ENCODE results near the gene SGCE.

SGCE gene

DNA sequence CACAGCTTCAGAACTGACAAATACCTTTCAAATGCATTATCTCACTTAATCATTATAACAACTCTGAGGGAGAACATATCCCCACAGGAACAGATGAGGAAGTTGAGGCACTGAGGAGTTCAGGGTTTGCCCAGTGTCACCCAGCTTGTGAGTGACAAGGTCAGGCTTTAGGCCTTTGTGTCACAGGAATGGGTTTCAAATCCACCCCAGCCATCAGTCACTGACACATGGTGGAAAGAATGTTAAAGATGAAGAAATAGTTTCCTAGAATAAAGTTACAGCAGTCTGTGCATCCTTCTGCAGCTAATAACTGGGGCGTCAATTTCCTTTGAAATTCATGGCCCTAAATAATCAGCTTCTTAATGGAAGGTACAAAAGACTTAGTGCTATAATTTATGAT, 37.8 kb downstream of the SGCE start:
- Mint-ChIP-seq H3K4me3 (no peak overlapping the region), H3K36me3 (ENCODE audit: low read depth) (no peaks in the 10 kb centered on the region), H3K27me3 (peaks cover 5% of the 10 kb centered on the region), H3K4me1 (ENCODE audit: low read depth) (peaks cover 13% of the 10 kb centered on the region), H3K9me3 (no peaks in the 10 kb centered on the region), H3K27ac (no peak overlapping the region)
- no peak for DNase-seq

DNA sequence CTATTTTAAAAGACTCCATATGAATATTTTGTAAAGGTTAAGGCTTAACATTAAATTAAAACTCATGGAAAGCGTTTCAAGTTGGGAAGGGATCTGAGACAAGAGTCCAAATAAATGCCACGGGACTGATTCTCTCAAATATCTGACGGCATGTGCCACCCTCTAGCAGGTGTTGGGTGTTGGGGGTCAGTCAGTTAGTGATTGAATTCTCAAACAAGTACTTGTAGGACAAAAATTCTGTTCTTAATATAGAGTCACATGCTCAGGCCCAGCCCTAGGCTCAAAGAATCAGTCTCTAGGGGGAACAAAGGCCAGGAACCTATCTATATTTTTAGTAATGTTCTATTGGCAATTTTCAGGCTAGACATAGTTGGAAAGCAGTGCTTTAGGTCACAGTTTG, 39.1 kb downstream of the SGCE start:
- no peak for DNase-seq
- Mint-ChIP-seq H3K27ac (no peak overlapping the region), H3K9me3 (no peaks in the 10 kb centered on the region)

DNA sequence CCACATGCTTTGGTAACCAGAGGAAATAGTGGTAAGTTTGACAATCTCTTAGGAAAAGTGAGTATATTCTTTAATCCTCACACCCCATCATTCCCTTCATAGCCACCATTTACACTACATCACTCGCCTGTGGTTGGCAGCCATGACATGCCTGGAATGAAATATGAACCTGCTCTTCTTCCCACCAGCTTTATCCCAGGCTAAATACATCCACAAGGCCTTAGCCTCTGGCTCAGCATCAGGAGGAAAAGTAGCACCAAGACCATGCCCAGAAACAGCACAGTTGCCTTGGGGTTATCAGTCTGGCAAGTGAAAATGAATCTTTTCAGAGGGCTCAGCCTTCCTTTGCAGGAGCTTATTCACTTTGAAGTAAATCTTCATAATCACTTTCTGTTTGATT, 40.3 kb downstream of the SGCE start:
- no peaks in the 10 kb centered on the region for H3K9me3 Mint-ChIP-seq
- no peak overlapping the region for H3K4me3 Mint-ChIP-seq
- DNase-seq, result no peak
- H3K36me3 Mint-ChIP-seq (ENCODE audit: low read depth), result no peaks in the 10 kb centered on the region
- peaks cover 10% of the 10 kb centered on the region for H3K27me3 Mint-ChIP-seq
- H3K27ac Mint-ChIP-seq, result no peak overlapping the region
- peaks cover 2% of the 10 kb centered on the region for H3K4me1 Mint-ChIP-seq (ENCODE audit: low read depth)

More for the DNA sequence above, 39.1 kb downstream of the SGCE start:
- H3K27me3 Mint-ChIP-seq, result peaks cover 10% of the 10 kb centered on the region
- H3K4me1 Mint-ChIP-seq (ENCODE audit: low read depth), result peaks cover 12% of the 10 kb centered on the region
- no peak overlapping the region for H3K4me3 Mint-ChIP-seq
- H3K36me3 Mint-ChIP-seq (ENCODE audit: low read depth), result no peaks in the 10 kb centered on the region

DNA sequence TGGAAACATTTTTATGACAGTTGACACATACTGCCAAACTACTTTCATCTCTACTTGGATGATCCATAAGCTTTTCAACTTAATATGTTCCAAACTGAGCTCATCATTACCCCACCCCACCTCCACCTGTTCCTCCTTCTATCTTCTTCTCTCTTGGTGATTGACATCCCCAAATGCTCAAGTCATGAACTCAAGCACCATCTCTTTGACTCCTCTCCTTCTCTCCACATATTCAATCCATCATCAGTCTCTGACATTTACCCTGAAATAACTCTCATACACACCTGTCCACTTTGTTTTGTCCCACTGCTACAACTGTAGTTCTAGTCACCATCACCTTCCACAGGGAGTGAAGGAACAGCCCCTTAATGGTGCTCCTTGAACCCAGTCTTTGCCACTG, 43.3 kb downstream of the SGCE start:
- peaks cover 22% of the 10 kb centered on the region for H3K27me3 Mint-ChIP-seq
- no peak for DNase-seq
- H3K4me1 Mint-ChIP-seq (ENCODE audit: low read depth), result no peaks in the 10 kb centered on the region
- H3K27ac Mint-ChIP-seq, result no peak overlapping the region
- peaks cover 10% of the 10 kb centered on the region for H3K9me3 Mint-ChIP-seq
- no peaks in the 10 kb centered on the region for H3K36me3 Mint-ChIP-seq (ENCODE audit: low read depth)
- no peak overlapping the region for H3K4me3 Mint-ChIP-seq

DNA sequence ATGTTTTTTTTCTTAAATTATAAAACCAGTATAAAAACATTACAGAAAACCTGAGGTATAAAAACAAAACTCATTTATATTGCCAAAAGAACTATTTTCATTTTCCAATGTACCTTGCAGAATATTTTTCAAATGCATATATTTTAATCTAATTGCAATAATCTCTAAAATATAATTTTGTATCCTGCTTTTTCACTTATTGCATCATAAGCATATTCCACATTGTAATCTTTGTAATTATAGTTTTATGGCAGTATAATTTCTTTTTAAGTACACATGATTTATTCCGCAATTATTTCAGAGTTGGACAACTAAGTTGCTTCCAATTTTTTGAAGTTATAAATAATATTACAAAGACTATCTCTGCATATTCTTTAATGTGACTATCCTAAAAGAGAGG, 43.7 kb downstream of the SGCE start:
- Mint-ChIP-seq H3K4me1 (ENCODE audit: low read depth) (no peaks in the 10 kb centered on the region), H3K27me3 (peaks cover 22% of the 10 kb centered on the region), H3K36me3 (ENCODE audit: low read depth) (no peaks in the 10 kb centered on the region), H3K9me3 (peaks cover 12% of the 10 kb centered on the region), H3K4me3 (no peak overlapping the region), H3K27ac (no peak overlapping the region)
- no peak for DNase-seq

DNA sequence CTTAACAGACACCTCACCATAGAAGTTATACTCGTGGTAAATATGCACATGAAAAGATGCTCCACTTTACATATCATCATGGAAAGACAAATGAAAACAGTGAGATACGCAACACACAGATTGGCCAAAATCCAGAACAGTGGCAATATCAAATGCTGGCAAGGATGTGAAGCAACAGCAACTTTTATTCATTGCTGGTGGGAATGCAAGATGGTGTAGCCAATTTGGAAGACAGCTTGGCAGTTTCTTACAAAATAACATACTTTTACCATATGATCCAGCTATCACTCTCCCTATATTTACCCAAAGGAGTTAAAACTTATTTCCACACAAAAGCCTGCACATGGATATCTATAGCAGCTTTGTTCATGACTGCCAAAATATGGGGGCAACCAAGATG, 46.4 kb downstream of the SGCE start:
- H3K27me3 Mint-ChIP-seq, result peaks cover 22% of the 10 kb centered on the region
- H3K4me1 Mint-ChIP-seq (ENCODE audit: low read depth), result no peaks in the 10 kb centered on the region
- H3K9me3 Mint-ChIP-seq, result peaks cover 19% of the 10 kb centered on the region
- no peaks in the 10 kb centered on the region for H3K36me3 Mint-ChIP-seq (ENCODE audit: low read depth)
- DNase-seq, result no peak
- H3K4me3 Mint-ChIP-seq, result no peak overlapping the region
- H3K27ac Mint-ChIP-seq, result no peak overlapping the region

DNA sequence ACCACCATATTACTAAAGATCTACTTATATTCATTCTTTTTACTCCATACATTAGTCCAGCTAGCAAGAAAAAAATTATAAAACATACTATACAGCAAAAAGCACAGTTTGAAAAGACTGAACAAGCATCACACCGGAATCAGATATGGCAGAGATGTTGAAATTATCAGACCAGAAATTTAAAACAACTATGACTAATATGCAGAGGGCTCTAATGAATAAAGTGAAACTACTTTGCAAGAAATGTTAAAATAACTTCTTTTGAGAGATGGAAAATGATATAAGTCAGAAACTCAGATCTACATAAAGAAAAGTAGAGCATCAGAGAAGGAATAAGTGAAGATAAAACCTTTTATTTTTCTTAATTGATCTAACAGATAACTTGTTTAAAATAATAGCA, 50.9 kb downstream of the SGCE start:
- no peaks in the 10 kb centered on the region for H3K36me3 Mint-ChIP-seq (ENCODE audit: low read depth)
- no peaks in the 10 kb centered on the region for H3K4me1 Mint-ChIP-seq (ENCODE audit: low read depth)
- no peak overlapping the region for H3K27ac Mint-ChIP-seq
- H3K9me3 Mint-ChIP-seq, result peaks cover 17% of the 10 kb centered on the region
- no peak for DNase-seq
- H3K27me3 Mint-ChIP-seq, result peaks cover 10% of the 10 kb centered on the region
- H3K4me3 Mint-ChIP-seq, result no peak overlapping the region

DNA sequence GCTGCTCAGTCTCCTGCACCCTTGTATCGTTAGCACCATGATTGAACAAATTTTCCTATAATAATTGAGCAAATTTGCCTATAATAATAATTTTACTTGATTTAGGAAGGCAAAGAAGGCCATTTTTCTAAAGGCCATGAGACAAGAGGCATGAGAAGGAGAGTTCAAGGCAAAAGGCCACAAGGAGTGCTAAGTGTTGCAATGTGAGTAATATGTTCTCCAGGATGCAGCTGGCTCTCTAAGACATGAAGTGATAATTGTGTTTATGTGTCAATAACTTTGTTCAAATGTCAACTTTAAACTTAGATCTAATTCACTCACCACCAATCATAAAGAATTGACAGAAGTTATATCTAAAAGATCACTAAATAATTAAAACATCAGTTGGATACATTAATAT, 53.8 kb downstream of the SGCE start:
- DNase-seq, result no peak
- H3K27me3 Mint-ChIP-seq, result no peaks in the 10 kb centered on the region
- H3K4me1 Mint-ChIP-seq (ENCODE audit: low read depth), result no peaks in the 10 kb centered on the region
- H3K36me3 Mint-ChIP-seq (ENCODE audit: low read depth), result no peaks in the 10 kb centered on the region
- H3K27ac Mint-ChIP-seq, result no peak overlapping the region
- H3K4me3 Mint-ChIP-seq, result no peak overlapping the region
- H3K9me3 Mint-ChIP-seq, result peaks cover 7% of the 10 kb centered on the region

DNA sequence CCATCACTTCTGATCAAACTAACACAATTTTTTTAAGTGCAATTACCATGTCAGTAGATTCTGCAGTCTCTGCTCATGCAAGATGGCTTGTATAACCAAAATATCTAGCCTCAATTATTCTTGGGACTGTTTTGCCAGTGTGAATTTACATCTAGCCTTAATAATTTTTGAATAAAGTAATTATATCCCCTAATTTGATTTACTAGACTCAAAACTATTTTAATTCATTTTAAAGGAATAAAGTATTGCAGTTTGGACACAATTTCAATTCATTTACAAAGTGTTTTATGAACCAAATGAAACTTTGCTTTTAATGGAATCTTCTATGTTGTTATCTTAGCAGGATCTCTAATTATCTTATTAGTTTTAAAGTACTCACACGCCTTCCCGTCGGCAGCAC, 55.7 kb downstream of the SGCE start:
- no peak overlapping the region for H3K27ac Mint-ChIP-seq
- no peaks in the 10 kb centered on the region for H3K9me3 Mint-ChIP-seq
- H3K4me1 Mint-ChIP-seq (ENCODE audit: low read depth), result peaks cover 5% of the 10 kb centered on the region
- H3K36me3 Mint-ChIP-seq (ENCODE audit: low read depth), result no peaks in the 10 kb centered on the region
- no peak for DNase-seq
- no peak overlapping the region for H3K4me3 Mint-ChIP-seq
- no peaks in the 10 kb centered on the region for H3K27me3 Mint-ChIP-seq

DNA sequence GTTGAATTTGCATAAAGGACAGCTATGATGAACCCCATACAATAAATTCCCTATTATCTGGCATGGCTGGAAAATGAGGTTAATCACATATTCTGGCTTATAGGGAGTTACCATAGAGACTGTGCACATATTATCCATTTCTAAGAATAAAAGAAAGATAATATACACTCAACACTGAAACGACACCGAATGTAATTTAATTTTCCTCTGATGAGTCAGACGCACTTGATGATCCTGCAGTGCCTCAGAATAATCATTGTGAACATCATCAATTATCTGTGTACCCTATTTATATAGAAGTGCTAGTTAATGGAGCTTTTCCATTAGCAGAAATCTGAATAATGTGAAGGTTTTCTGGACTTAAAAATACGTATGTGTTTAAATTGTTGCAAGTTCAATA, 60.2 kb downstream of the SGCE start:
- no peaks in the 10 kb centered on the region for H3K27me3 Mint-ChIP-seq
- DNase-seq, result no peak
- no peaks in the 10 kb centered on the region for H3K36me3 Mint-ChIP-seq (ENCODE audit: low read depth)
- H3K27ac Mint-ChIP-seq, result no peak overlapping the region
- H3K4me1 Mint-ChIP-seq (ENCODE audit: low read depth), result peaks cover 5% of the 10 kb centered on the region
- no peaks in the 10 kb centered on the region for H3K9me3 Mint-ChIP-seq
- no peak overlapping the region for H3K4me3 Mint-ChIP-seq

DNA sequence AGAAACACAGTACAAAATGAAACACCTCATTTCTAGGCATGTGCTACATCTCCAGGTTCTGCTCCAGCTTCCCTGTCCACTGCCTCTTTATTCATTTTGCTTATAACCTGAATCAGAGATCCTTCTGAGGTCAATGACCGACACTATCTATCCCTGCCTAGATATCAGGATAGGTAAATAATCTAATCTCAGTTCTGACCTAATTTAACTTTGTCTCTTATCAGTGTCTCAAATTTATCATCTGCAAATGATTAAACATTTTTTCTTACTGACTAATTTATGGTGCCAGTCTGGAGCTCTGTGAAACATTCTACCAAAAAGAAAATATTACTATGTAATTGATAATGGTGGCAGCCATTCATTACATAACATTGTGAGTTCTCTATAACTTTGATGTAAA, 61.1 kb downstream of the SGCE start:
- H3K36me3 Mint-ChIP-seq (ENCODE audit: low read depth), result no peaks in the 10 kb centered on the region
- no peaks in the 10 kb centered on the region for H3K27me3 Mint-ChIP-seq
- H3K9me3 Mint-ChIP-seq, result no peaks in the 10 kb centered on the region
- H3K4me1 Mint-ChIP-seq (ENCODE audit: low read depth), result peaks cover 5% of the 10 kb centered on the region
- no peak overlapping the region for H3K4me3 Mint-ChIP-seq
- H3K27ac Mint-ChIP-seq, result no peak overlapping the region
- no peak for DNase-seq

DNA sequence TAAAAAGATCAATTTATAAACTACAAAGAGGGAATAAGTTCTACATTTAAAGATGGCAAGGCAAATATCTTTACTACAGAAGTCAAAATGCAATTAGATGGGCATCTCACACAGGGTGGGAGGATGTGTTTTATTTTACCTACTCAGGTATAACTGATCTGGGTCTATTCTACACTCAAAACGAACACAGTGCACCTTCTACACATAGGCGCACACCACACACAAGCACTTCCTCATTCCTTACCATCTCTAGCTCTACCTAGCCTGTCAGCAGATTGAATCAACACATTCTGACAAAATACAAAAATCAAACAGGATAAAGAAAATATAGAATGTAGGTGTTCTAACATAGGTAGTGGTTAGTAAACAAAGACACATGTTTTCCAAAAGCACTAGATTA, 64.8 kb downstream of the SGCE start:
- Mint-ChIP-seq H3K36me3 (ENCODE audit: low read depth) (peaks cover 5% of the 10 kb centered on the region), H3K27me3 (no peaks in the 10 kb centered on the region), H3K4me3 (no peak overlapping the region), H3K4me1 (ENCODE audit: low read depth) (peaks cover 5% of the 10 kb centered on the region), H3K9me3 (no peaks in the 10 kb centered on the region), H3K27ac (no peak overlapping the region)
- DNase-seq, result no peak

DNA sequence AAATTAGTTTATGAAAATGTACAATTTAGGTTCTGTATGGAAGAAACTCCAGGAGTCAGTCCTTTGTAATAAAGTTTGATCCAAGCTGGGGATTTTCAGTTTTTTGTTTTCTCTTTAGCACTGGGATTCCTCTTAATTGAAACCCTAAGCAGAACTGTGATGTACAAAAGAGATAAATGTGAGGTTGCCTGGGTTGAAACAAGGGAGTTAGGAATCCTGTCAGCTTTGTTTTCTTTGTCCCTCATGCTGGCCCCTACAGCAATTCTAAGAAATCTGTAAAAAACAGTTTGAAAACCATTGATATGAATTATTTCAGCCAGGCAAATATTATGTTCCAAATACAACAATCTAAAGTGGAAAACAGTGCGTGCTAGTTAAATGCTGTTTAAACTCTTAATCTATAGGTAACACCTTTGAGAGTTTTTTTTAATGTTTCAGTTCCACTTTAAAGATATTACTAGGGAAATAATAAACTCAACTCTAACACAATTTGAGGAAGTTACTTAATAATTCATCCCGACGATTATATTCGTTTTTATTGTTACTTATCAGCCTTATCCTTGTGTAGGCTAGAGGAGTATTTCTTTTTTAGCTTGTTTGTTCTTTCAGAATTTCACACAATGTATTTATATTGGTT, 65.3 kb downstream of the SGCE start:
- no peak for DNase-seq
- no peaks in the 10 kb centered on the region for H3K27me3 Mint-ChIP-seq
- H3K9me3 Mint-ChIP-seq, result no peaks in the 10 kb centered on the region
- H3K4me1 Mint-ChIP-seq (ENCODE audit: low read depth), result peaks cover 1% of the 10 kb centered on the region
- H3K36me3 Mint-ChIP-seq (ENCODE audit: low read depth), result peaks cover 5% of the 10 kb centered on the region
- H3K4me3 Mint-ChIP-seq, result no peak overlapping the region
- H3K27ac Mint-ChIP-seq, result no peak overlapping the region

DNA sequence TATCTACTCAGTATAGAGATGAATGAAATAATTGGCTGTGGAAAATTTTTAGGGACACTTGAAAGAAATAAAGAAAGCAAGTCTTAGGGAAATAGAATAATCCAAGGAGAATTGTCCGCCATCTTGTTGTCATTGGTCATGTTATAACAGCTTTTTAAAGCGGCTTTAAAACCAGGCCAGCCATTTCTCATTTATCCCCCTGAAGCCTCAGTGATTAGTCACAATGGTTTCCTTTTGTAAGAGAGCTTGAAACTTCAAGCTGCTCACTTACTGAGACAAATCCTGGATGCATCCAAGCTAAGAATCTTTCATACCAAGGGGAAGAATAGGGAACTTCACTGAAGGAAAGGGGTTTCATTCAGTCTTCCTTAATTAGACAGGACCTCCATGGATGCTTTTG, 67.9 kb downstream of the SGCE start:
- Mint-ChIP-seq H3K27ac (no peak overlapping the region), H3K4me3 (no peak overlapping the region), H3K36me3 (ENCODE audit: low read depth) (peaks cover 7% of the 10 kb centered on the region), H3K27me3 (no peaks in the 10 kb centered on the region), H3K4me1 (ENCODE audit: low read depth) (no peaks in the 10 kb centered on the region), H3K9me3 (no peaks in the 10 kb centered on the region)
- no peak for DNase-seq

DNA sequence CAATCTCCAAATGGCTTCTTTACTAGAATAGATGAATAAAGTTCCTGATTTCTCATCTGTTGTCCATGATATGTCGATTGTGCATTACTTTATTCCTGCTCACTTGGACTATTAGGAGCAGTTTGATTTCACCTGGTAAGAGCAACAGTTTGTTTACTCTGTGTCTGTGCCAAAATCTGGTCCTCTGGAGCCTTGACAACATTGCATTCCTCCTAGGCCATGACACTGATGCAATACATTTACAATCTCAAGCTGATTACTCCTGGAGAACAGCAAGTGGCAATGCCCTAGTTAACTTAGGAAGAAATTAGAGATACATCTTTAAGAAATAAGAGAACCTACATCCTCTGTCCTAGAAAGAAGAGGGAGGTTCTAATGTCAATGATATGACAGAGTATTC, 71.8 kb downstream of the SGCE start:
- H3K27me3 Mint-ChIP-seq, result no peaks in the 10 kb centered on the region
- DNase-seq, result no peak
- H3K27ac Mint-ChIP-seq, result no peak overlapping the region
- no peaks in the 10 kb centered on the region for H3K9me3 Mint-ChIP-seq
- peaks cover 5% of the 10 kb centered on the region for H3K4me1 Mint-ChIP-seq (ENCODE audit: low read depth)
- H3K36me3 Mint-ChIP-seq (ENCODE audit: low read depth), result peaks cover 17% of the 10 kb centered on the region
- H3K4me3 Mint-ChIP-seq, result no peak overlapping the region

DNA sequence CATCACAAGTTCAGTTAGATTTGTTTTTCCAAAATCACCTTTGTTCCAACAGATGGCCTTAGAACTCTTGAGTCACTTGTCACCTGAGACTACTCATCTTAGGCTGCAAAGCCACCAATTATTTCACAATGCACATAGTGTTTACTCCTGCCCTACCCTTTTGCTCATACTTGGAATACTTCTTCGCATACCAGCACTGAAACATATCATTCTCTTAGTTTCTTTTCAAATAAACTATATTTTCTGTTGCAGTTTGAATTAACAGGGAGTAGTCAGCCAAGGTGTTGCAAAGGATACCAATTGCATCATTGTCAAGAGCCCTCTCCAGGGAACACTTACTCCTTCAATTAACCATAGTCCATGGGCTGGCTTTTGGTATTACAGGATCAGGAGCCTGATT, 75.3 kb downstream of the SGCE start:
- Mint-ChIP-seq H3K4me3 (no peak overlapping the region), H3K27me3 (no peaks in the 10 kb centered on the region), H3K36me3 (ENCODE audit: low read depth) (peaks cover 47% of the 10 kb centered on the region), H3K4me1 (ENCODE audit: low read depth) (peaks cover 5% of the 10 kb centered on the region), H3K9me3 (peaks cover 5% of the 10 kb centered on the region), H3K27ac (no peak overlapping the region)
- no peak for DNase-seq
